ENCODE measurements around the gene TTC23L.

DNA sequence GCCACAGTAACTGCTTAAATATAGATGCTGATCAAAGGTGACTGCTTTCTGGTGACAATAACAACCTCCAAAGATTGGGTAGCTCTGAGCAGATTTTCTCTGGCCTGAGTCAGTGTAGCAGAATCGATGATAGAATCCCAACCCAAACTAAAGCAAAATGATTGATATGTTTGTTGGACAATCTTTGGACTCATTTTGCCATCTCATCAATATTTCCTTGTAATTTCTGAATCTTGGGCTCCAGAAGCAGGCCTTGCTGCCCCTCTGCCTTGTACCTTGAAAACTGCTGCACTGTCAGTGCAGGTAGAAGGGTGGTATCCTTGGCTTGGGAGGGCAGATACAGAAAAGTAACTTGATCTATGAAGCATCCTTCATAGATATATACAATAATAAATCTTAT is 18.9 kb downstream of the TTC23L start:
- TF ChIP-seq, protein P1, sequence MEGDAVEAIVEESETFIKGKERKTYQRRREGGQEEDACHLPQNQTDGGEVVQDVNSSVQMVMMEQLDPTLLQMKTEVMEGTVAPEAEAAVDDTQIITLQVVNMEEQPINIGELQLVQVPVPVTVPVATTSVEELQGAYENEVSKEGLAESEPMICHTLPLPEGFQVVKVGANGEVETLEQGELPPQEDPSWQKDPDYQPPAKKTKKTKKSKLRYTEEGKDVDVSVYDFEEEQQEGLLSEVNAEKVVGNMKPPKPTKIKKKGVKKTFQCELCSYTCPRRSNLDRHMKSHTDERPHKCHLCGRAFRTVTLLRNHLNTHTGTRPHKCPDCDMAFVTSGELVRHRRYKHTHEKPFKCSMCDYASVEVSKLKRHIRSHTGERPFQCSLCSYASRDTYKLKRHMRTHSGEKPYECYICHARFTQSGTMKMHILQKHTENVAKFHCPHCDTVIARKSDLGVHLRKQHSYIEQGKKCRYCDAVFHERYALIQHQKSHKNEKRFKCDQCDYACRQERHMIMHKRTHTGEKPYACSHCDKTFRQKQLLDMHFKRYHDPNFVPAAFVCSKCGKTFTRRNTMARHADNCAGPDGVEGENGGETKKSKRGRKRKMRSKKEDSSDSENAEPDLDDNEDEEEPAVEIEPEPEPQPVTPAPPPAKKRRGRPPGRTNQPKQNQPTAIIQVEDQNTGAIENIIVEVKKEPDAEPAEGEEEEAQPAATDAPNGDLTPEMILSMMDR (IDR thresholded peaks at IDR 0.05) = no peak
- no peak for TF ChIP-seq POLR2A (IDR thresholded peaks at IDR 0.05)
- TF ChIP-seq POLR2AphosphoS5 (IDR thresholded peaks at IDR 0.05) = no peak

Data from prostate gland (tissue), 2 donors.